ENCODE measurements around the gene ADAM11.

- TF ChIP-seq, protein P1, sequence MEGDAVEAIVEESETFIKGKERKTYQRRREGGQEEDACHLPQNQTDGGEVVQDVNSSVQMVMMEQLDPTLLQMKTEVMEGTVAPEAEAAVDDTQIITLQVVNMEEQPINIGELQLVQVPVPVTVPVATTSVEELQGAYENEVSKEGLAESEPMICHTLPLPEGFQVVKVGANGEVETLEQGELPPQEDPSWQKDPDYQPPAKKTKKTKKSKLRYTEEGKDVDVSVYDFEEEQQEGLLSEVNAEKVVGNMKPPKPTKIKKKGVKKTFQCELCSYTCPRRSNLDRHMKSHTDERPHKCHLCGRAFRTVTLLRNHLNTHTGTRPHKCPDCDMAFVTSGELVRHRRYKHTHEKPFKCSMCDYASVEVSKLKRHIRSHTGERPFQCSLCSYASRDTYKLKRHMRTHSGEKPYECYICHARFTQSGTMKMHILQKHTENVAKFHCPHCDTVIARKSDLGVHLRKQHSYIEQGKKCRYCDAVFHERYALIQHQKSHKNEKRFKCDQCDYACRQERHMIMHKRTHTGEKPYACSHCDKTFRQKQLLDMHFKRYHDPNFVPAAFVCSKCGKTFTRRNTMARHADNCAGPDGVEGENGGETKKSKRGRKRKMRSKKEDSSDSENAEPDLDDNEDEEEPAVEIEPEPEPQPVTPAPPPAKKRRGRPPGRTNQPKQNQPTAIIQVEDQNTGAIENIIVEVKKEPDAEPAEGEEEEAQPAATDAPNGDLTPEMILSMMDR (IDR thresholded peaks at IDR 0.05; ENCODE audit: insufficient read depth, low read length, poor library complexity, severe bottlenecking): no peak
- TF ChIP-seq EZH2phosphoT487 (conservative IDR thresholded peaks at IDR 0.05; ENCODE audit: low read length): no peak
These were observed 37.9 kb downstream of the ADAM11 start for GRCh38 chr17:44796731-44797130.
